ENCODE data around the gene CFAP221.

The CFAP221 gene

DNA sequence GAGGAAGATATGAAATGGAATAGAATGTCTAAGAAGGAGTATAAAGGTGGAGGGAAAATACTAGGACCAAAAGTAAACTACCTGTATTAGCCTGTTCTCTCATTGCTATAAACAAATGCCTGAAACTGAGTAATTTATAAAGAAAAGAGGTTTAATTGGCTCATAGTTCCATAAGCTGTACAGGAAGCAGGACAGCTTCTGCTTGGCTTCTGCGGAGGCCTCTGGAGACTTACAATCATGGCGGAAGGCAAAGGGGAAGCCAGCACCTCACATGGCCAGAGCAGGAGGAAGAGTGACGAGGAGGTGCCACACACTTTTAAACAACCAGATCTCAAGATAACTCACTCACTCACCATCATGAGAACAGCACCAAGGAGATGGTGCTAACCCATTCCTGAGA lies 101.9 kb downstream of the CFAP221 start:
- Histone ChIP-seq H3K4me1 (ENCODE audit: insufficient read depth, low read length) (peaks cover 7% of the 10 kb centered on the region), H2AFZ (ENCODE audit: low read depth, low read length) (no peak overlapping the region), H3K9me3 (ENCODE audit: low read length) (no peaks in the 10 kb centered on the region)

DNA sequence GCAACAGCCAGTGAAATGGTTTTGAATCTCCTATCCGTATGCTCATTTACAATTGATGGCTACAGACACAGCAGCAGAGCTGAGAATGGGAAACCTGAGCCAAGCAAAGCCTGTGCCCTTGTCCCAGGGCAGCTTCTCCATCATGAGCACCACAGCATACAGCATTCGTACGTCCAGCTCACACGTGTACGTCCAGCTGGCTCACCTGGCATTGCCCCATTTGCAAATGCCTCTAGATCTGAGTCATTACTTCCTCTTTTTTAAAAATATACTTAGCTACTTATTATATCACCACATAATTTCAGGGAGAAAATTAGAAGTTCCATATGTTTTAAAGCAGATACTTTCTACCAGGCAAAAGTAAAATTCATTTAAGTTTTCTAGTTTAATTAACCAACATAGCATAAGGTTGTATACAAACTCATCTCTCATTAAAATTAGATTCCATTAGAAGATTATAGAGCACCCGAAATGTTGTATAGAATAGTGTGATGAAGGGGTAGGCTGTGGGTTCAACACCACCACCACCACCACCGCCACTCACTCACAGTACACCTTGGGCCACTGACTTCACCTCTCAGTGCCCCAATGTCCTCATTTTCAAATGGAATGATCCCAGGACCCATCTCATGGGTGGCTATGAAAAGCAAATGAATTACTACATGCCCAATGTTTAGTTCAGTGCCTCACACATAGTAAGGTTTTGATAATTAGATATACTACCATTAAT lies 103.4 kb downstream of the CFAP221 start:
- H3K4me3 ChIP-seq (ENCODE audit: low read length), result no peak overlapping the region
- H3K27me3 ChIP-seq (ENCODE audit: insufficient read depth, low read length), result no peaks in the 10 kb centered on the region
- no peaks in the 10 kb centered on the region for H3K4me1 ChIP-seq (ENCODE audit: insufficient read depth, low read length)
- H2AFZ ChIP-seq (ENCODE audit: low read depth, low read length), result no peak overlapping the region
- no peaks in the 10 kb centered on the region for H3K9me3 ChIP-seq (ENCODE audit: low read length)
- H3K36me3 ChIP-seq (ENCODE audit: insufficient read depth, low read length), result no peaks in the 10 kb centered on the region

More for the DNA sequence above, 101.9 kb downstream of the CFAP221 start:
- Histone ChIP-seq H3K4me3 (ENCODE audit: low read length) (no peak overlapping the region), H3K27me3 (ENCODE audit: insufficient read depth, low read length) (no peaks in the 10 kb centered on the region), H3K36me3 (ENCODE audit: insufficient read depth, low read length) (no peaks in the 10 kb centered on the region)

DNA sequence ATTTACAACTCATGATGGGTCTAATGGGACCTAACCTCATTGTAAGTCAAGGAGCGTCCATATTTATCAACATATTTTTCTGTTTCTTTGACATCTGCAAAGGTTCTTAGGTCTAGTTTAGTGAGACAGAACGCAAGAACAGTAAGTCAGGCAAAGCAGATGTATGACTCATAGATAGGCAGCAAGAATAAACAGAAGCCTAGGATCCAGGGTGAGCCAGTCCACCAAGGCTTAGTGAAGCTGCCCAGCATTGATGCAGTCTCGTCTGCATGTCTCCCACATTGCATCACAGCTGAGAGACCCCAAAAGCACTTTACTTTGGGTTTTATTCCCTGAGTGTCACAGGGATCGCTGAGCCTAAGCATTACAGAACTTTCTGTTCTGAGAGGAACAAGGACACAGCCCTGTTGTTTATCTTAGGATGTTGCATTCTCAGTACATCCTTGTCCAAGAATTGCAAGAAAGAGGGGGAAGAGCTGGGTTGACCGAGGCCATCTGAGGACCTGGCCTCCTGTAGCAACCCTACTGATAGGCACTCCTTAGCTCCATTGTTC lies 105.2 kb downstream of the CFAP221 start:
- no peak overlapping the region for H2AFZ ChIP-seq (ENCODE audit: low read depth, low read length)
- no peaks in the 10 kb centered on the region for H3K9me3 ChIP-seq (ENCODE audit: low read length)
- no peaks in the 10 kb centered on the region for H3K36me3 ChIP-seq (ENCODE audit: insufficient read depth, low read length)
- no peaks in the 10 kb centered on the region for H3K4me1 ChIP-seq (ENCODE audit: insufficient read depth, low read length)
- H3K27me3 ChIP-seq (ENCODE audit: insufficient read depth, low read length), result no peaks in the 10 kb centered on the region
- H3K4me3 ChIP-seq (ENCODE audit: low read length), result no peak overlapping the region

- H3K27me3 ChIP-seq (ENCODE audit: insufficient read depth, low read length), result no peaks in the 10 kb centered on the region
- no peaks in the 10 kb centered on the region for H3K9me3 ChIP-seq (ENCODE audit: low read length)
- no peaks in the 10 kb centered on the region for H3K4me1 ChIP-seq (ENCODE audit: insufficient read depth, low read length)
- no peaks in the 10 kb centered on the region for H3K36me3 ChIP-seq (ENCODE audit: insufficient read depth, low read length)
- no peak overlapping the region for H3K4me3 ChIP-seq (ENCODE audit: low read length)
- no peak overlapping the region for H2AFZ ChIP-seq (ENCODE audit: low read depth, low read length)
These were observed 106.0 kb downstream of the CFAP221 start for GRCh38 chr2:119650206-119650605.

DNA sequence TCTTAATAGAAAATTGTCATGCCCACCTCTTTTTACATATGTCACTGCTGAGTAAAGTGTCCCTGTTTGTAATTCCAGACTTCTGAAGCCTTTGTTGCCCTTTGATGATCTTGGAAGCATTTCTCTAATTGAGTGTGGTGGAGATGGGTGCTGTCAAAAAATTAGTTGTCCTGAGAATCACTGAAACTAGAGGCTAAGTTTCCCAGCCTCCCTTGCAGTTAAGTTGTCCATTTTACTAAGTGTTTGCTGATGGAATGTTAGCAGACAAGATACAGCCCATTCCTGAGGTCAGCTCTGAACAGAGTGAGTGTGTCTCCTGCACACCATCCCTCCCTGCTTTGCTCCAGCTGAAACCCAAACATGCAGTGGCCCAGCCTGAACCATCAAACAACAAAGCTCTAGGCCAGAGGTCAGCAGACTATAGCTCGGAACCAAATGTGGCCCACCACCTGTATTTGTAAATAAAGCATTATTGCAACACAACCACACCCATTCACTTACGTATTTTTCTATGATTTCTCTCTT lies 106.7 kb downstream of the CFAP221 start:
- Histone ChIP-seq H3K36me3 (ENCODE audit: insufficient read depth, low read length) (no peaks in the 10 kb centered on the region), H3K27me3 (ENCODE audit: insufficient read depth, low read length) (no peaks in the 10 kb centered on the region), H3K4me1 (ENCODE audit: insufficient read depth, low read length) (no peaks in the 10 kb centered on the region), H3K9me3 (ENCODE audit: low read length) (no peaks in the 10 kb centered on the region), H2AFZ (ENCODE audit: low read depth, low read length) (no peak overlapping the region), H3K4me3 (ENCODE audit: low read length) (no peak overlapping the region)

DNA sequence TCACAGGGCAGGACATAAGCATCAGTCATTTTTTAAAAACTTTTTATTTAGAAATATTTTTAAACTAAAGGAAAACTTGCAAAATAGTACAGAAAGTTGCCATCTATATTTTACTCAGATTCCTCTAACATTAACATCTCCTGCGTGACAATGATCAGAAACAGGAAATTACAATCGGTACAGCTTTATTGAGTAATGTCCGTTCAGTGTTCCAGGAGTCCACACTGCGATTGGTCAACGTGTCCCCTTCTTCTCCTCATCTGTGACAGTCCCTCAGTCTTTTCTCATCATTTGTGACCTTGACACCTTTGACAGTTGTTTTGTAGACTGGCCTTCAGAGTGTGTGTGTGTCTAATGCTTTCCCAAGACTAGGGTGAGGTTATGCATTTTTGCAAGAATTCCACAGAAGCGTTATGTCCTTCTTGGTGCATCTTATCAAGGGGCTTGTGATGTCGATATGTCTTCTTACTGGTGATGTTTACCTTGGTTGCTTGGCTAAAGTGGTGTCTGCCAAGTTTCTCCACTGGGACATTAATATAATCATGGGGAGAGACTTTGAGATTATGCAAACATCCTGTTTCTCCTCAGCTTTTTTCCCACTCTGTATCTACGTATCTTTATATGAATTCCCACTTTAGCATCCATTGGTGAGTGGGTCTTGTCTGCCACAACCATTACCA lies 113.4 kb downstream of the CFAP221 start:
- Histone ChIP-seq H2AFZ (ENCODE audit: low read depth, low read length) (no peak overlapping the region), H3K4me3 (ENCODE audit: low read length) (no peak overlapping the region), H3K4me1 (ENCODE audit: insufficient read depth, low read length) (no peaks in the 10 kb centered on the region), H3K9me3 (ENCODE audit: low read length) (no peaks in the 10 kb centered on the region), H3K36me3 (ENCODE audit: insufficient read depth, low read length) (no peaks in the 10 kb centered on the region), H3K27me3 (ENCODE audit: insufficient read depth, low read length) (no peaks in the 10 kb centered on the region)

GRCh38 chr2:119659601-119660342 lies 115.5 kb downstream of the CFAP221 start:
- Histone ChIP-seq H2AFZ (ENCODE audit: low read depth, low read length) (no peak overlapping the region), H3K4me3 (ENCODE audit: low read length) (no peak overlapping the region), H3K36me3 (ENCODE audit: insufficient read depth, low read length) (no peaks in the 10 kb centered on the region), H3K9me3 (ENCODE audit: low read length) (no peaks in the 10 kb centered on the region), H3K4me1 (ENCODE audit: insufficient read depth, low read length) (no peaks in the 10 kb centered on the region), H3K27me3 (ENCODE audit: insufficient read depth, low read length) (no peaks in the 10 kb centered on the region)

- no peaks in the 10 kb centered on the region for H3K27me3 ChIP-seq (ENCODE audit: insufficient read depth, low read length)
- H2AFZ ChIP-seq (ENCODE audit: low read depth, low read length), result no peak overlapping the region
- H3K9me3 ChIP-seq (ENCODE audit: low read length), result no peaks in the 10 kb centered on the region
- no peaks in the 10 kb centered on the region for H3K36me3 ChIP-seq (ENCODE audit: insufficient read depth, low read length)
- H3K4me1 ChIP-seq (ENCODE audit: insufficient read depth, low read length), result no peaks in the 10 kb centered on the region
- no peak overlapping the region for H3K4me3 ChIP-seq (ENCODE audit: low read length)
These were observed 116.1 kb downstream of the CFAP221 start for GRCh38 chr2:119660343-119660658.

DNA sequence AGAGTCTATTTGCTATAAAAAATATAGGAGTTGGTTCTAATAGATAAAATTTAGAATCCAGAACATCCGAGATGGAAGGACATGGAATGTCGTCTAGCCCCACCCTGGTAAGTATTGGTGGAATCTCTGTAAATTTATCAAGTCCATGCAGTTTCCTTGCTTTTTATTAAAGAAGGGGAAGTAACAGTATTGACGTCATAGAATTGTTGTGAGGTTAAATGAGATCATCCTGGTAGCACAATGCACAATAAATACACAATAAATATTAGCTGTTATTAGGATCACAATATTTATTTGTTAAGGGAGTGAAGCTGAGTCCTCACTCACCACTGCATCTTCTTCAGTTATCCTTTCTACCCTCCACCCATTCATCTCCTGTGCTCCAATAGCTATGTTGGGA lies 118.0 kb downstream of the CFAP221 start:
- Histone ChIP-seq H3K27me3 (ENCODE audit: insufficient read depth, low read length) (no peaks in the 10 kb centered on the region), H2AFZ (ENCODE audit: low read depth, low read length) (no peak overlapping the region), H3K9me3 (ENCODE audit: low read length) (no peaks in the 10 kb centered on the region), H3K4me3 (ENCODE audit: low read length) (no peak overlapping the region), H3K4me1 (ENCODE audit: insufficient read depth, low read length) (no peaks in the 10 kb centered on the region), H3K36me3 (ENCODE audit: insufficient read depth, low read length) (no peaks in the 10 kb centered on the region)

DNA sequence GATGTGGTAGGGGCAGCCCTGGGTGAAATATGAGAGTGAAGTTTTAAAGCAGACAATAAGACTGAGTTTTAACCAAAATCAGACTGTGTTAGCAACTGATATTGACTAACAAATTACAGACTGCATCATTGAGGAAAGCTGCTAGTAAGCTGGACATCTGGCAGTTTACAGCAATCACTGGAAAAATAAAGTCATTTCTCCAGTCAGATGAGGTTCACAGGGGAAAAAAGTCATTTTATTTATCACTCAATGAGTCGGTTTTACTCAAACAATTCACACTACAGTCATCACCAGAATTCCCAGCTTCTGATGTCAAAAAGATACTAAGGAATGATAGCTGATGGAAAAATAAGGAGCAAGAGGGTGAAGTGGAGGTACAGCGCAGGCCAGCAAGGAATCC lies 124.3 kb downstream of the CFAP221 start:
- no peaks in the 10 kb centered on the region for H3K27me3 ChIP-seq (ENCODE audit: insufficient read depth, low read length)
- peaks cover 7% of the 10 kb centered on the region for H3K4me1 ChIP-seq (ENCODE audit: insufficient read depth, low read length)
- H3K9me3 ChIP-seq (ENCODE audit: low read length), result no peaks in the 10 kb centered on the region
- no peak overlapping the region for H2AFZ ChIP-seq (ENCODE audit: low read depth, low read length)
- no peaks in the 10 kb centered on the region for H3K36me3 ChIP-seq (ENCODE audit: insufficient read depth, low read length)
- H3K4me3 ChIP-seq (ENCODE audit: low read length), result no peak overlapping the region

DNA sequence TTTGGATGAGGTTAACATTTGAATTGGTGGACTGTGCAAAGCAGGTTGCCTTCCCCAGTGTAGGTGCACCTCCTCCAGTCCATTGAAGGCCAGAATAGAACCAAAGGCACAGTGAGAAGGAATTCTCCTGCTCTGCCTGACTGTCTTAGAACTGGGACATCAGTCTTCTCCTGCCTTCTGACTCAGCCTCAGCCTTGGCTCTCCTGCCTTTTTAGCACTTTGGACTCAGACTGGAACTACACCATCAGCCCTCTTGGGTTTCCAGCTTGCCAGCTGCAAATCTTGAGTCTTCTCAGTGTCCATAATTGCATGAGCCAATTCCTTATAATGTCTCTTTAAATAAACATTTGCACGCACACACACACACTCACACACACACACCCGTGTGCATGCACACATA lies 126.8 kb downstream of the CFAP221 start:
- no peaks in the 10 kb centered on the region for H3K9me3 ChIP-seq (ENCODE audit: low read length)
- H3K27me3 ChIP-seq (ENCODE audit: insufficient read depth, low read length), result no peaks in the 10 kb centered on the region
- H3K36me3 ChIP-seq (ENCODE audit: insufficient read depth, low read length), result no peaks in the 10 kb centered on the region
- H2AFZ ChIP-seq (ENCODE audit: low read depth, low read length), result no peak overlapping the region
- H3K4me1 ChIP-seq (ENCODE audit: insufficient read depth, low read length), result peaks cover 7% of the 10 kb centered on the region
- no peak overlapping the region for H3K4me3 ChIP-seq (ENCODE audit: low read length)

- no peak overlapping the region for H3K4me3 ChIP-seq (ENCODE audit: low read length)
- H3K36me3 ChIP-seq (ENCODE audit: insufficient read depth, low read length), result no peaks in the 10 kb centered on the region
- H3K9me3 ChIP-seq (ENCODE audit: low read length), result no peaks in the 10 kb centered on the region
- no peak overlapping the region for H2AFZ ChIP-seq (ENCODE audit: low read depth, low read length)
- H3K4me1 ChIP-seq (ENCODE audit: insufficient read depth, low read length), result peaks cover 7% of the 10 kb centered on the region
- H3K27me3 ChIP-seq (ENCODE audit: insufficient read depth, low read length), result no peaks in the 10 kb centered on the region
These were observed 127.5 kb downstream of the CFAP221 start for GRCh38 chr2:119671752-119672151.

All from neuron (in vitro differentiated cells).